ENCODE data around the gene C5orf63. TPM values are rescaled to one million over a fixed set of nuclear protein-coding genes. Genes with fewer than 3 reads are reported as not detected.

C5orf63 gene
- total and polyA plus RNA-seq, 2 of the 8 experiments (the other 6 are each of a cell fraction or from before 2014, with no cell fraction given), result 0.67 to 0.71 TPM

DNA sequence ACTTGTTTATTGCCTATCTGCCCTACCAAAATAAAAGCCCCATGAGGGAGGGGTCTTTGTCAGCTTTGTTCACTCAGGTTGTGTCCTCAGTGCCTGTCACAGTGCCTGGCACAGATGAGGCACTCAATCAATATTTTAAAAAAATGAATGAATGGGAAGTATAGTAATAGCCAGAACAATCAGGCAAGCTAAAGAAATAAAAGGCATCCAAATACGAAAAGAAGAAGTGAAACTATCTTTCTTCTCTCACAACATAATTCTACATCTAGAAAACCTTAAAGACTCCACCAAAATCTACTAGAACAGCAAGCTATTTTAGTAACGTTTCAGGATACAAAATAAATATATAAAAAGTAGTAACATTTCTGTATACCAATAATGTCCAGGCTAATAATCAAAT, 37.8 kb upstream of the C5orf63 start:
- no peak overlapping the region for H3K4me2 ChIP-seq (ENCODE audit: insufficient read depth in 1 of 2, low read depth in 2 of 2, low read length in 2 of 2)
- DNase-seq (ENCODE audit: low read depth in 1 of 2, low spot score in 2 of 2) (no peak), FAIRE-seq (no peak)
- no peak overlapping the region for H2BK20ac ChIP-seq (ENCODE audit: low read length)
- no peak overlapping the region for H3K18ac ChIP-seq (ENCODE audit: extremely low read depth, low read length)
- no peak overlapping the region for H3K4me3 ChIP-seq (ENCODE audit: extremely low read depth in 1 of 4, insufficient read depth in 2 of 4, low read depth in 3 of 4, low read length in 4 of 4)
- H2BK5ac ChIP-seq (ENCODE audit: low read depth, low read length), result no peak overlapping the region
- CTCF ChIA-PET (ENCODE audit: partially characterized antibody), result interaction anchor here (0.6 kb wide), 1 partner anchor 157 kb away, joined by 3 read pairs; no protein-coding TSS in a partner anchor
- WGBS, 2 experiments (ENCODE audit: extremely low coverage in 1 of 2, insufficient coverage in 1 of 2, insufficient read length in 1 of 2, insufficient replicate concordance in 2 of 2, low coverage in 1 of 2, low lambda C conversion rate in 2 of 2, missing lambda C conversion rate in 1 of 2), result 77% methylated on average over 2 of the region's 2 CpGs; no CpG with 5 or more reads in 1 of the 2 experiments
- H2BK120ac ChIP-seq (replicated peaks; ENCODE audit: low read depth, low read length), result no peak overlapping the region
- H2AFZ ChIP-seq (ENCODE audit: low read length), result no peak overlapping the region
- H4K20me1 ChIP-seq (replicated peaks in 1 of 2; ENCODE audit: control insufficient read depth in 1 of 2, insufficient read depth in 2 of 2, low read length in 2 of 2), result no peaks in the 10 kb centered on the region
- no peaks in the 10 kb centered on the region for H3K79me2 ChIP-seq (ENCODE audit: control insufficient read depth in 1 of 2, insufficient read depth in 2 of 2, low read length in 2 of 2)
- no peak overlapping the region for H4K8ac ChIP-seq (ENCODE audit: extremely low read depth, insufficient read depth, low read length)
- POLR2A ChIA-PET (ENCODE audit: partially characterized antibody), result no interaction called here
- no peak overlapping the region for H3K23ac ChIP-seq (ENCODE audit: insufficient read length)
- no peak overlapping the region for H4K91ac ChIP-seq (replicated peaks; ENCODE audit: insufficient read length, low read length)
- no peak overlapping the region for H3K4ac ChIP-seq (replicated peaks; ENCODE audit: insufficient read length, low read depth, low read length)
- no peak overlapping the region for H4K5ac ChIP-seq (ENCODE audit: insufficient read length, low read depth, low read length)
- H3K9me3 ChIP-seq (ENCODE audit: insufficient read depth in 2 of 2, low read depth in 1 of 2, low read length in 1 of 2), result peaks cover 10 to 13% of the 10 kb centered on the region in 2 experiments; a peak in 2 of 4 replicates
- H3K9ac ChIP-seq (replicated peaks in 1 of 4; ENCODE audit: extremely low read depth in 1 of 4, low read depth in 3 of 4, low read length in 3 of 4), result no peak overlapping the region
- H3K27ac ChIP-seq (ENCODE audit: low read depth, low read length), result no peak overlapping the region
- H3K14ac ChIP-seq (ENCODE audit: insufficient read length), result no peak overlapping the region
- no peak overlapping the region for H2BK12ac ChIP-seq (ENCODE audit: low read depth, low read length)
- no peak overlapping the region for H3K56ac ChIP-seq (replicated peaks; ENCODE audit: insufficient read length, low read depth, low read length)
- H3K4me1 ChIP-seq (replicated peaks in 1 of 4; ENCODE audit: control insufficient read depth in 3 of 4, insufficient read depth in 4 of 4, low read length in 3 of 4), result no peaks in the 10 kb centered on the region
- H3K27me3 ChIP-seq (replicated peaks in 1 of 4; ENCODE audit: control insufficient read depth in 3 of 4, extremely low read depth in 1 of 4, insufficient read depth in 3 of 4, low read length in 3 of 4), result no peaks in the 10 kb centered on the region
- H3K23me2 ChIP-seq (ENCODE audit: low read depth, low read length), result no peaks in the 10 kb centered on the region
- no peaks in the 10 kb centered on the region for H3K36me3 ChIP-seq (ENCODE audit: control insufficient read depth in 2 of 4, insufficient read depth in 4 of 4, low read length in 3 of 4)
- H3K79me1 ChIP-seq (ENCODE audit: low read depth, low read length), result no peaks in the 10 kb centered on the region
- H2AK5ac ChIP-seq (ENCODE audit: low read depth, low read length), result no peak overlapping the region
- no peak overlapping the region for H2BK15ac ChIP-seq (ENCODE audit: low read length)
- no peak for TF ChIP-seq TCF12 (IDR thresholded peaks at IDR 0.05; ENCODE audit: low read depth, low read length)
- TF ChIP-seq EGR1 (IDR thresholded peaks at IDR 0.05; ENCODE audit: borderline replicate concordance, low read depth, low read length), result no peak
- no peak for TF ChIP-seq EZH2 (IDR thresholded peaks at IDR 0.05; ENCODE audit: low read depth, low read length, severe bottlenecking)
- no peak for TF ChIP-seq JUN (IDR thresholded peaks at IDR 0.05; ENCODE audit: low read depth, low read length)
- no peak for TF ChIP-seq KDM5A (IDR thresholded peaks at IDR 0.05; ENCODE audit: low read length)
- TF ChIP-seq, protein P1, sequence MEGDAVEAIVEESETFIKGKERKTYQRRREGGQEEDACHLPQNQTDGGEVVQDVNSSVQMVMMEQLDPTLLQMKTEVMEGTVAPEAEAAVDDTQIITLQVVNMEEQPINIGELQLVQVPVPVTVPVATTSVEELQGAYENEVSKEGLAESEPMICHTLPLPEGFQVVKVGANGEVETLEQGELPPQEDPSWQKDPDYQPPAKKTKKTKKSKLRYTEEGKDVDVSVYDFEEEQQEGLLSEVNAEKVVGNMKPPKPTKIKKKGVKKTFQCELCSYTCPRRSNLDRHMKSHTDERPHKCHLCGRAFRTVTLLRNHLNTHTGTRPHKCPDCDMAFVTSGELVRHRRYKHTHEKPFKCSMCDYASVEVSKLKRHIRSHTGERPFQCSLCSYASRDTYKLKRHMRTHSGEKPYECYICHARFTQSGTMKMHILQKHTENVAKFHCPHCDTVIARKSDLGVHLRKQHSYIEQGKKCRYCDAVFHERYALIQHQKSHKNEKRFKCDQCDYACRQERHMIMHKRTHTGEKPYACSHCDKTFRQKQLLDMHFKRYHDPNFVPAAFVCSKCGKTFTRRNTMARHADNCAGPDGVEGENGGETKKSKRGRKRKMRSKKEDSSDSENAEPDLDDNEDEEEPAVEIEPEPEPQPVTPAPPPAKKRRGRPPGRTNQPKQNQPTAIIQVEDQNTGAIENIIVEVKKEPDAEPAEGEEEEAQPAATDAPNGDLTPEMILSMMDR (IDR thresholded peaks at IDR 0.05; ENCODE audit: control extremely low read depth in 1 of 3, insufficient read depth in 1 of 3, low read depth in 1 of 3, low read length in 3 of 3), result no peak
- TF ChIP-seq TBP (IDR thresholded peaks at IDR 0.05; ENCODE audit: low read depth, low read length), result no peak
- TF ChIP-seq GTF2F1 (IDR thresholded peaks at IDR 0.05; ENCODE audit: borderline replicate concordance, low read depth, low read length), result no peak
- no peak for TF ChIP-seq CREB1 (IDR thresholded peaks at IDR 0.05)
- TF ChIP-seq, protein P2, sequence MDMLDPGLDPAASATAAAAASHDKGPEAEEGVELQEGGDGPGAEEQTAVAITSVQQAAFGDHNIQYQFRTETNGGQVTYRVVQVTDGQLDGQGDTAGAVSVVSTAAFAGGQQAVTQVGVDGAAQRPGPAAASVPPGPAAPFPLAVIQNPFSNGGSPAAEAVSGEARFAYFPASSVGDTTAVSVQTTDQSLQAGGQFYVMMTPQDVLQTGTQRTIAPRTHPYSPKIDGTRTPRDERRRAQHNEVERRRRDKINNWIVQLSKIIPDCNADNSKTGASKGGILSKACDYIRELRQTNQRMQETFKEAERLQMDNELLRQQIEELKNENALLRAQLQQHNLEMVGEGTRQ (IDR thresholded peaks at IDR 0.05; ENCODE audit: low read length), result no peak
- TF ChIP-seq ASH2L (IDR thresholded peaks at IDR 0.05; ENCODE audit: low read length), result no peak

Measured in H1 (cell line).